ENCODE results near the gene STARD13.

DNA sequence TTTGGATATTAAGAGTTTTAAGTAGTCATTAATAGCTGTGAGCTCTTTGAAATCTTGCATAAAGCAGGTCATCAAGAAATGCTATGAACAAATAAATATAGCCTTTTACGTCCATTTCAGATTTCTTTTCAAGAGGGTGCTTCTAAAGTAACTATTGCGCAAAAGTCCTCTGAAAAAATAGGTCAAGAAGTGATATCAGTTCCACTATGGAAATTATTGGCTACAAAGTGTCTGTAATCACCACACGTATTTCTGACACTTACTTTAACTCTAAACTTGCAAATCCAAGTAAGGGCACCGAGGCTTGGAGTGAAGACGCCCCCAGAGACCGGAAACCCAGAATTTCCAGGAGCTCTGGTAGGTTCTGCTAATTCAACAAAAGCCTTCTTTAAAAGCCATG lies 44.9 kb upstream of the STARD13 start:
- TF ChIP-seq CTCF (IDR thresholded peaks at IDR 0.05) (no peak), POLR2A (IDR thresholded peaks at IDR 0.05) (no peak)
